ENCODE results near the gene CD79A.

CD79A gene

GRCh38 chr19:41918653-41919244 lies 41.7 kb downstream of the CD79A start:
- DNase-seq (ENCODE audit: low read depth in 2 of 2), result no peak

- no peak for DNase-seq (ENCODE audit: low read depth in 2 of 2)
These were observed 43.1 kb downstream of the CD79A start for GRCh38 chr19:41919948-41920712.

GRCh38 chr19:41920882-41921576 lies 44.0 kb downstream of the CD79A start:
- no peak for DNase-seq (ENCODE audit: low read depth in 2 of 2)

GRCh38 chr19:41921577-41922576 lies 44.8 kb downstream of the CD79A start:
- no peak for DNase-seq (ENCODE audit: low read depth in 2 of 2)

GRCh38 chr19:41922585-41922984 lies 45.5 kb downstream of the CD79A start:
- no peak for DNase-seq (ENCODE audit: low read depth in 2 of 2)

- DNase-seq (ENCODE audit: low read depth in 2 of 2), result no peak
These were observed 46.1 kb downstream of the CD79A start for GRCh38 chr19:41923045-41923788.

GRCh38 chr19:41924151-41925145 lies 47.4 kb downstream of the CD79A start:
- no peak for DNase-seq (ENCODE audit: low read depth in 2 of 2)

- no peak for DNase-seq (ENCODE audit: low read depth in 2 of 2)
These were observed 48.3 kb downstream of the CD79A start for GRCh38 chr19:41925208-41926003.

- no peak for DNase-seq (ENCODE audit: low read depth in 2 of 2)
These were observed 49.1 kb downstream of the CD79A start for GRCh38 chr19:41926028-41926762.

- no peak for DNase-seq (ENCODE audit: low read depth in 2 of 2)
These were observed 49.9 kb downstream of the CD79A start for GRCh38 chr19:41926763-41927496.

GRCh38 chr19:41927497-41928192 lies 50.6 kb downstream of the CD79A start:
- no peak for DNase-seq (ENCODE audit: low read depth in 2 of 2)

- no peak for DNase-seq (ENCODE audit: low read depth in 2 of 2)
These were observed 51.2 kb downstream of the CD79A start, which contains the start of gene ERFL for GRCh38 chr19:41928221-41928683. ERFL (minus strand) TSS chr19:41928449; CDS start chr19:41912919, 15,530 bp downstream.

GRCh38 chr19:41928754-41929535 lies 51.9 kb downstream of the CD79A start:
- no peak for DNase-seq (ENCODE audit: low read depth in 2 of 2)

- no peak for DNase-seq (ENCODE audit: low read depth in 2 of 2)
These were observed 52.5 kb downstream of the CD79A start for GRCh38 chr19:41929536-41930071.

GRCh38 chr19:41930322-41930722 lies 53.2 kb downstream of the CD79A start:
- DNase-seq (ENCODE audit: low read depth in 2 of 2), result no peak

Data from stimulated activated CD8-positive, alpha-beta memory T cell treated with anti-CD3 and anti-CD28 coated beads, Interleukin-15, amount 100 ng/mL, for 48 hours (primary cell).